ENCODE data around the gene ALX4. TPM values are rescaled to one million over a fixed set of nuclear protein-coding genes. Genes with fewer than 3 reads are reported as not detected.

The ALX4 gene
- total RNA-seq, 1 donor from 2014 or later: not detected

- Histone ChIP-seq H3K9me3 (no peaks in the 10 kb centered on the region), H3K27ac (no peak overlapping the region), H3K4me1 (peaks cover 23% of the 10 kb centered on the region), H3K36me3 (no peaks in the 10 kb centered on the region), H3K27me3 (peaks cover 93% of the 10 kb centered on the region), H3K4me3 (peak overlapping the region; percentile 26)
- no peak for ATAC-seq
- intact Hi-C loops (cut with DNase I): no loop called here
- TF ChIP-seq CTCF (IDR thresholded peaks at IDR 0.05): no peak
- no peak for DNase-seq
Measured at GRCh38 chr11:44310206-44310462, 195 bp upstream of the ALX4 start.

- no peak for DNase-seq
- Histone ChIP-seq H3K4me1 (peaks cover 30% of the 10 kb centered on the region), H3K4me3 (peak overlapping the region; percentile 26), H3K9me3 (no peaks in the 10 kb centered on the region), H3K27me3 (peaks cover 96% of the 10 kb centered on the region), H3K36me3 (no peaks in the 10 kb centered on the region), H3K27ac (no peak overlapping the region)
- intact Hi-C loops (cut with DNase I): no loop called here
- no peak for TF ChIP-seq CTCF (IDR thresholded peaks at IDR 0.05)
- ATAC-seq: no peak
Measured at GRCh38 chr11:44308923-44309477, 939 bp downstream of the ALX4 start.

- Histone ChIP-seq H3K4me3 (no peak overlapping the region), H3K27me3 (peaks cover 96% of the 10 kb centered on the region), H3K4me1 (peaks cover 30% of the 10 kb centered on the region), H3K27ac (no peak overlapping the region), H3K36me3 (no peaks in the 10 kb centered on the region), H3K9me3 (no peaks in the 10 kb centered on the region)
- ATAC-seq (no peak), DNase-seq (no peak)
- intact Hi-C loops (cut with DNase I): no loop called here
- no peak for TF ChIP-seq CTCF (IDR thresholded peaks at IDR 0.05)
Measured at GRCh38 chr11:44308256-44308922, 1.6 kb downstream of the ALX4 start.

GRCh38 chr11:44307340-44308099, 2.4 kb downstream of the ALX4 start:
- H3K27ac ChIP-seq: no peak overlapping the region
- peaks cover 96% of the 10 kb centered on the region for H3K27me3 ChIP-seq
- ATAC-seq (no peak), DNase-seq (no peak)
- TF ChIP-seq CTCF (IDR thresholded peaks at IDR 0.05): no peak
- H3K36me3 ChIP-seq: no peaks in the 10 kb centered on the region
- H3K9me3 ChIP-seq: no peaks in the 10 kb centered on the region
- peaks cover 30% of the 10 kb centered on the region for H3K4me1 ChIP-seq
- no peak overlapping the region for H3K4me3 ChIP-seq
- intact Hi-C loops (cut with DNase I): no loop called here

GRCh38 chr11:44306918-44307244, 3.1 kb downstream of the ALX4 start:
- no peak for ATAC-seq
- Histone ChIP-seq H3K4me1 (peaks cover 30% of the 10 kb centered on the region), H3K36me3 (no peaks in the 10 kb centered on the region), H3K4me3 (no peak overlapping the region), H3K27me3 (peaks cover 94% of the 10 kb centered on the region), H3K9me3 (no peaks in the 10 kb centered on the region), H3K27ac (no peak overlapping the region)
- intact Hi-C loops (cut with DNase I): no loop called here
- no peak for DNase-seq
- no peak for TF ChIP-seq CTCF (IDR thresholded peaks at IDR 0.05)
